ENCODE results near the gene PPP2R3B.

- TF ChIP-seq CTCF (IDR thresholded peaks at IDR 0.05) (no peak), EZH2 (IDR thresholded peaks at IDR 0.05; ENCODE audit: borderline replicate concordance, insufficient read depth, low read depth, low read length, poor library complexity, severe bottlenecking) (no peak)
These were observed 1.0 kb upstream of the PPP2R3B start for GRCh38 chrX:387729-388128.
